ENCODE measurements around the gene RABEPK.
"Not testable (repeated sequence)": the region's sequence is repeated elsewhere in the genome, so short reads cannot be mapped to it uniquely, and the experiment has no call there.

RABEPK gene

GRCh38 chr9:125195591-125195990 lies 4.8 kb upstream of the RABEPK start:
- ATAC-seq, DNase-seq: not testable (repeated sequence)

DNA sequence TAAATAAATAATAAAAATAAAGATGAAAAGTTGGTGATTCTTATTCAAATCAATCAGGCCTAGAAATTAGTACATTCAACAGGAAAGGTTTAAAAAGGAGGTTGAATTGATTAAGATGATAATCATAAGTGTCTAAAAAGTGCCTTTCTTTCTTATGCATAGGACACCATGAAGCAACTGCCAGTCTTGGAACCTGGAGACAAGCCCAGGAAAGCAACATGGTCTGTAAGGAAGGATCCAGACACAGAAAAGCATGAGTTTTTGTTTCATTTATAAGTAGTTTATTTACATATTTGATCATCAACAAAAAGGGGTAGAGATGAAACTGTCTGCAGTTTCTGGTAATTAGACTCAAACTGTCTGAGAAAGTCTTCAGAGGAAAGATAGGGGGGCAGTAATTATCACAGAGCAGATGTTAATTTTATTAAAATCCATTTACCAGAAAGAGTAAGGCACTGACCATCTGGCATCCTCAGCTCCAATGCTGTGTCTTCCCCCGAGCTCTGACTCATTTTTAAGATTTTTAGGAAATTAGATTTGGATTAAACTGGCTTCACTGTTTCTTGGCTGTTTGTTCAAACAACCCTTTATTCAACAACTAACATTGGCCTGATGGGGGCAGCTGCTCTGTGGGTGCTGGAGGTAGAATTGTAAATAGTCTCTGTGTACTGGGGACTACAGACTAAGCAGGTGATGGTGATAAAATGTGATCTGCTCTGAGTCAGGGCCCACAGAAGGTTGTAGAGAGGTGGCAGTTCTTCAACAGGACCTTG lies 2.7 kb downstream of the RABEPK start:
- no peak for ATAC-seq
- DNase-seq: no peak

DNA sequence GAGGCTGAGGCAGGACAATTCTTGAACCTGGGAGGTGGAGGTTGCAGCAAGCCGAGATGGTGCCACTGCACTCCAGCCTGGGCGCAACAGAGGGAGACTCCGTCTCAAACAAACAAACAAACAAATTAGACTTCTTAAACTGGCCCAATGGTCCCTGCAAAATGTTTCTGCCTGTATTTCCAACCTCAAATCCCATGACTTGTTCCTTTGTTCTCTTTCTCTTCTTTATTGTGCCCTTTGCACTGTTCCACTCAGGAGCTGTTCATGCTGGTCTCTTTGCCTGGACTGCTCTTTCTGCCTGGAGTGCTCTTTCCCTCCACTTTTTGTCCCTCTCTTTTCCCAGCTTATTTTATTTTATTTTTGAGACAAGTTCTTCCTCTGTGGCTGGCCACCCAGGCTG lies 4.1 kb downstream of the RABEPK start:
- ATAC-seq: no peak
- no peak for DNase-seq

DNA sequence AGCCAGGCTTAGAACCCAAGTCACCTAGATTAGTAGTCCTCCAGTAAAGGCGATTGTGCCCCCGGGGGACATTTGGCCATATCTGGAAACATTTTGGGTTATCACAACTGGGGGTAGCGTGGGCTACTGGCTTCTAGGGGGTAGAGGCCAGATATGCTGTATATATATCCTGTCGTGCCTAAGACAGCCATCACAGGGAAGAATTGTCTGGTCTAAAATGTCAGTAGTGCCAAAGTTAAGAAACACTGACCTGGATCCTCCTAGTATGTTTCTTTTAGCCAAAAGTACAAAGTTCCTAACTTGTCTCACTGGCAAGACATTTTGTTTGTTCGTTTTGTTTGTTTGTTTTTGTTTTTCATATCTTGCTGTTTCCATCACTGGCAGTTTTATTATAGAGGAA lies 13.8 kb downstream of the RABEPK start:
- no peak for DNase-seq
- ATAC-seq: no peak

GRCh38 chr9:125218621-125219020 lies 18.3 kb downstream of the RABEPK start:
- DNase-seq: no peak
- ATAC-seq: no peak

- ATAC-seq, DNase-seq: not testable (repeated sequence)
Measured at GRCh38 chr9:125224858-125225257, 24.5 kb downstream of the RABEPK start.

GRCh38 chr9:125227761-125228160 lies 27.4 kb downstream of the RABEPK start:
- DNase-seq (no peak), ATAC-seq (no peak)

DNA sequence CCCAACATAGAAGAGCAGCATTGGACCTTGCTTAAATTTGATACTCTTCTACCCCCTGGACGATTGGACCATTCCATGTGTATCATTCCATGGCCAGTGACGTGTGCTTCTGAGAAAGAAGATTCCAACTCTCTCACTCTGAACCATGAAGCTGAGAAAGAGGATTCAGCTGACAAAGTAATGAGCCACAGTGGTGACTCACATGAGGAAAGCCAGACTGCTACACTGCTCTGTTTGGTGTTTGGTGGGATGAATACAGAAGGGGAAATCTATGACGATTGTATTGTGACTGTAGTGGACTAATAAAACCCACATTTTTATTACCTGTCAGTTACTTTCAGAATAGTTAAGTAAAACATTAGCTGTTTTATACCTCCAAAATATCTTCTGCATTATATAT lies 33.3 kb downstream of the RABEPK start:
- DNase-seq (no peak), ATAC-seq (peak; percentile 60)

- ATAC-seq, DNase-seq: not testable (repeated sequence)
Measured at GRCh38 chr9:125234099-125234498, 33.8 kb downstream of the RABEPK start.

DNA sequence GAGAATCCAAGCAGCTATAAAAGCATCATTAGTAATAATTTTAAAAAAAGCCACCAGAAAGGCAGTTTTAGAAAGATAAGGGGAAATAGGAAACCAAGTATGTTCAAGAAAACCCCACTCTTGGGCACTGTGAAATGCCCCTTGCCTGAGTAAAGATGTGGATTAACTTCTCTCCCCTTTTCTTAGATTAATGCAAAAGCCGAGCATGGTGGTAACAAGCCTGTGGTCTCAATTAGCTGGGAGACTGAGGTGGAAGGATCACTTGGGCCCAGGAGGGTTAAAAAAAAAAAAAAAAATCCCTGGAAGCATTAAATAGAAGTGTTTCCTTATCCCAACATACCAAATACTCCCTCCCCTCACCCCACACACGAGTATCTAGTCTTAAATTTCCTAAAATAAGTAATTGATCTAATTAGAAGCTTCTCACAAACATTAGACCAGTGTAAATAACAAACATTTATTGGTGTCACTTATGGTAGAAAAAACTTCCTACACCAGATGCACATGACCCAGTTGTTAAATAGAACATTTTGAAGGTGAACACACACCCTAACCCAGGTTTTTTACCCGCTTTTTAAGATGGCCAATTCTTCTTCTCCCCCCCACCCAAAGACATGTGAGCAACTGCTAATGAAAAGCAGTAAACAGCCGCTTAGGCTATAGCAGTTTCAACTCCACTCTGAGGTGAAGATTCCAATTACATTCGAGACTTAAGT lies 35.6 kb downstream of the RABEPK start:
- ATAC-seq (no peak), DNase-seq (no peak)

- ATAC-seq, DNase-seq: not testable (repeated sequence)
Measured at GRCh38 chr9:125236520-125237159, 36.3 kb downstream of the RABEPK start.

- DNase-seq (no peak), ATAC-seq (no peak)
Measured at GRCh38 chr9:125238127-125238914, 38.0 kb downstream of the RABEPK start.

GRCh38 chr9:125238915-125239446 lies 38.6 kb downstream of the RABEPK start:
- ATAC-seq (no peak), DNase-seq (no peak)

DNA sequence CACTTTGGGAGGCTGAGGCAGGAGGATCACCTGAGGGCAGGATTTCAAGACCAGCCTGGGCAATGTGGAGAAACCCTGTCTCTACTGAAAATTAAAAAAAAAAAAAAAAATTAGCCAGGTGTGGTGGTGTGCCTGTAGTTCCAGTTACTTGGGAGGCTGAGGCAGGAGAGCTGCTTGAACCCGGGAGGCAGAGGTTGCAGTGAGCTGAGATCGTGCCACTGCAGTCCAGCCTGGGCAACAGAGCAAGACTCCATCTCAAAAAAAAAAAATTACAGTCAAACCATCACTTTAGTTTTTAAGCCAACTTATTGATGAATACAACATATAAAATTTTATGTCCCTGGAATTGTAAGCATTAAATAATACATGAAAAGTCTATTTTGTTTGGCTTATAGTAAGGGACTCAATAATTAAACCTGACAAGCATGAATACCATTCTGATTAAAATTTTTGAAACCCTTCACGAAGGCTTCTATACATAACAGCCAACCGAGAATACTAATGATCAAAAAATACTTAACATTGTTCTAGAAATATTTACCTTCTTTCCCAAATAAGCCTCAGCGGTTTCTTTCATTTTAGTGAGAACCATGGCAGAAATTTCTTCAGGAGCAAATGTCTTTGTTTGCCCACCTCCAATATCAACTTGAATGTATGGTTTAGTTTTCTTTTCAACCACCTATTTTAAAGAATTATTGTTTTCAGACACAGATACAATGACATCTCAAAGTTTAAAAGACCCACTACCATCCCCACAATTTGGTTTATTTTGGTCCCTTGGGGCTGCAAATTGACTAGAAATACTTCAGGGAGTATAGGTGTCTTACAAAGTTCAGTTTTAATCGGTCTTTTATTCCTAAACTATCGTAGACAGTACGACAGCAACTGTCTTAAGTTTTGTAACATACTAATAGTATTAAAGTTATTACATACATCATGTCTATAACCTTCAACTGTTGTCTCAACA lies 39.6 kb downstream of the RABEPK start:
- ATAC-seq: no peak
- DNase-seq: no peak

DNA sequence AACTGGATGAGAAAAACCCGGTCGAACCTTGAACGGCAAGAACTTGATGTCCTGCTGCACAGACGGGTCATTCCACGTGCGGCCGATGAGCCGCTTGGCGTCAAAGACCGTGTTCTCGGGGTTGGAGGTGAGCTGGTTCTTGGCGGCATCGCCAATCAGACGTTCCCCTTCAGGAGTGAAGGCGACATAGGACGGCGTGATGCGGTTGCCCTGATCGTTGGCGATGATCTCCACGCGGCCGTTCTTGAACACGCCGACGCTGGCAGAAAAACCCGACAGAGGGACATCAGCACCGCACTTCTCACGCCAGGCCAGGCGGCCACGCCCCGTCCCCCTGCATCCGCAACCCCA lies 40.3 kb downstream of the RABEPK start:
- peak; percentile 0 for ATAC-seq

GRCh38 chr9:125241000-125241862 lies 40.9 kb downstream of the RABEPK start, which contains the start of gene HSPA5:
HSPA5 (minus strand) TSS chr9:125241343; CDS start chr9:125241126, 217 bp downstream.
- peak; percentile 94 for ATAC-seq
- peak; percentile 99 for DNase-seq

More for the DNA sequence above, 40.3 kb downstream of the RABEPK start:
- peak; percentile 46 for DNase-seq

DNA sequence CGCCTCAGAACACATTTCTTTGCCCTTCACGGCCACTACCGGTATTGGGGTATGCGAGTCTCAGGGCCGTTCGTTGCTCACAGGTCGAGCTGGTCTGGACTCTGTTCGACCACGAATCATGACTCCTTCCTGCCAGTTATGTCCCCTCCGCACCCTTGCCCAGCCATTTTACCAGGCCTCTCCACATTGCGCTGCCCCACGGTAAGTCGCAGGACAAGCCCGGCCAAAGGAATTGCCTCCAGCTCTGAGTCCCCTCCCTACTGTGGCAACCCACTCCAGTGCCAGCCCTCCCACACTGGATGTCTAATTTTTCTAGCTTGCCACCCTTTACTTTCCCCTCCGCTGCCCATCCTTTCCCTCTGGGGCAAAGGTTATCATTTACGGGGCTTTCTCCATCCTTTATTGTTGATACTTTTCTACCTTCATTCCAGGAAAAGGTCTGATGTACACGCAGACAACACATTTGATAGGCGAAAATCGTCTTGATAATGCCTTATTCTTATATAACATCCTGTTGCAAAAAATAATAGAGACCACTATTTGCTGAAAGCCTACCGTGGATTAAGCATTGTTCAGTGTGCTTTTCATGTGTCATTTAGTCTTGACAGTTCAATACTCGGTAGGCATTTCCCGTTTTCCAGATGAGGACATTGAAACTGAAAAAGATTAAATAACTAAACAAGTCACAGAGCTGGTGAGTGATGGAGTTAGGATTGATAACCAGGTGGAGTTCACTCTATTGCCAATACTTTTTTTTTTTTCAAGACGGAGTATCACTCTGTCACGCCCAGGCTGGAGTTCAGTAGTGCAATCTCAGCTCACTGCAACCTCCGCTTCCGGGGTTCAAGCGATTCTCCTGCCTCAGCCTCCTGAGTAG lies 41.8 kb downstream of the RABEPK start:
- DNase-seq (peak; percentile 46), ATAC-seq (peak; percentile 4)

DNA sequence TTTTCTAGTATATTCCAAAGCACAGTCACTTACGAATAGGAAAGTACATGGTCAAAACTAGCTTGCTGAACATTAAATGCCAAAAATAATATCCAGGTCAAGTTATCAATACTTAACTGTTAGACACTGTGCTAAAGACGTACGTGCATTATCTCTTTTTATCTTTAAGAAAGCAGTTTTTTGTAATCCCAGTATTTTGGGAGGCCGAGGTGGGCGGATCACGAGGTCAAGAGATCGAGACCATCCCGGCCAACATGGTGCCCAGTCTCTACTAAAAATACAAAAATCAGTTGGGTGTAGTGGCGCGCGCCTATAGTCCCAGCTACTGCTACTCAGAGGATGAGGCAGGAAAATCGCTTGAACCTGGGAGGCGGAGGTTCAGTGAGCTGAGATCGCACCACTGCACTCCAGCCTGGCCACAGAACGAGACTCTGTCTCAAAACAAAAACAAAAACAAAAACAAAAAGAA lies 43.5 kb downstream of the RABEPK start:
- DNase-seq (no peak), ATAC-seq (no peak)

- DNase-seq (no peak), ATAC-seq (no peak)
Measured at GRCh38 chr9:125246261-125246667, 45.9 kb downstream of the RABEPK start.

All from stimulated activated naive CD8-positive, alpha-beta T cell treated with anti-CD3 and anti-CD28 coated beads, Interleukin-15, Interleukin-2, amounts not matched to agents 100 U/mL and 50 U/mL, for 24 hours (primary cell).